Stimulated activated naive CD8-positive, alpha-beta T cell treated with anti-CD3 and anti-CD28 coated beads, Interleukin-15, amount 100 ng/mL, for 72 hours (primary cell): ENCODE measurements around the gene DCX.

ENCODE experiments used
- ATAC-seq: fragments of 150-1000 bp; cut with Tn5 transposase; 2 replicates; pipeline ENCODE4 v1.10.0; 2021; ENCODE audit warnings: mild to moderate bottlenecking, moderate library complexity
- DNase-seq, 2 donors: peaks; one replicate each; pipeline ENCODE4 v3.0.0; 2021 to 2022
- H3K27ac Mint-ChIP-seq, 2 donors: one replicate each; pipeline ENCODE4 v1.8.0; 2022; ENCODE audit warnings: mild to moderate bottlenecking in 2 of 2, mixed read lengths in 2 of 2, moderate library complexity in 2 of 2
- H3K27me3 Mint-ChIP-seq: one replicate; pipeline ENCODE4 v1.8.0; 2022; ENCODE audit warnings: mixed read lengths
- H3K4me1 Mint-ChIP-seq: one replicate; pipeline ENCODE4 v1.8.0; 2022; ENCODE audit warnings: mild to moderate bottlenecking, mixed read lengths
- H3K4me3 Mint-ChIP-seq, 2 donors: one replicate each; pipeline ENCODE4 v1.8.0; 2022; ENCODE audit warnings: mild to moderate bottlenecking in 2 of 2, mixed read lengths in 2 of 2, moderate library complexity in 1 of 2
- H3K9me3 Mint-ChIP-seq, 2 donors: one replicate each; pipeline ENCODE4 v1.8.0; 2022; ENCODE audit warnings: mixed read lengths in 2 of 2

The DCX gene

DNA sequence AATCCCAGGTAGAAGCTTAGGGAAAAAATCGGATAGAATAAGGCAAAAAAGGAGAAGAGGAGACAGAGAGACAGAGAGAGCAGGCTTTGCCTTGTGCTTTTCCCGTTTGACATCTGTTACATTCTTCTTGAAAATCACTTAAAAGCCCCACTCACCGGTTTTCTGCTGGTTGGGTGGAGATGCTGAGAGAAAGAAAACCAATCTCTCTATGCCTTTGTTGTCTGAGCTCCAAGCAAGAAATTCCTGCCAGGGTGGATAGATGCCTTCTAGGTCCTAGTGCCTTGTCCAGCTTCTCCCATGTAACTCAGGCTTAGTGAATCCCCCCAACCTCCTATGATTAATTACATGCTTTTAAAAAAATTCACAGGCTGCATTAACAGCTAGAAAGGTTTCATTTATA is at the start of gene DCX:
Gene DCX (minus strand): TSS at position 210 of the 400 bp plus-strand sequence. CDS start 1,794 bp downstream, outside the sequence.
- ATAC-seq (no peak), DNase-seq (no peak)
- Mint-ChIP-seq H3K4me3 (no peak within 1 kb of the TSS), H3K27me3 (peaks cover 18% of the 10 kb centered on the region), H3K27ac (no peak within 1 kb of the TSS), H3K9me3 (no peaks in the 10 kb centered on the region), H3K4me1 (no peaks in the 10 kb centered on the region)

DNA sequence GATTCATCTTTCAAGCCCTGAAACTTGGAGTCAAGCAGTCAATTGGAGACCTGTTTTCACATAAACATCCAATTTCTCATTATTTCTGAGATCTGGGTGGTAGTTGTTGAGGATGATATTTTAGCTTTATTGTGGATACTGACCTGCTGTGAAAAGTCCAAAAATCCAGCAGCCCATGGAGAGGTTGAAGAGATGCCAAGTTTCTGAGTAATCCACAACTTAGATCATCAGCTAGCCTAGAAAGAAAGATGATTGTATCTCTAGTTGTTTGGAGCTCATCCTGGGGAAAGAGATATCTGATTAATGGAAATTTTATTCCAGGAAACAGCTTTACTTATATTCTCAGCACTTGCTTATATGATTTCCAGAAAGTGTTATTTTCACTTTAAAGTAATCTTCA is 48.6 kb upstream of the DCX start:
- H3K4me3 Mint-ChIP-seq, result no peak overlapping the region
- no peaks in the 10 kb centered on the region for H3K27me3 Mint-ChIP-seq
- H3K27ac Mint-ChIP-seq, result no peak overlapping the region
- no peaks in the 10 kb centered on the region for H3K9me3 Mint-ChIP-seq
- ATAC-seq (no peak), DNase-seq (no peak)
- H3K4me1 Mint-ChIP-seq, result no peaks in the 10 kb centered on the region

DNA sequence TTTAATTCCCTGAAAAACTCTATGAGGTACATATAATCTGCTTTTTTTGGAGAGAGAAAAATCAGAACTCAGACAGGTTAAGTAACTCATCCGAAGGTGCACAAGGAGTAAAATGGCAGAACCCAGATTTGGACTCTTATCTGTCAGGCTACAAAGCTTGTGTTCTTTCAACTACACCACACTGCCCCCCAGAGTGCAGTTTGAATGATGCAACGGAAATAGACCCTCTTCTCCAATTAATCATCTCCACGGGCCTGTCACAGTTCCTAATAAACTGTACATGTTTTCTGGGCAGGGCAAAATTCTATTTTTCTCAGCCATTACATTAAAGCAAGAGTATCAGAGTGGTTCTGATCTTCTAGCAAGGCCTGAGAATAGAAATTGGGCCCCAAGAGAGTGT is 35.3 kb upstream of the DCX start:
- Mint-ChIP-seq H3K9me3 (no peaks in the 10 kb centered on the region), H3K4me1 (no peaks in the 10 kb centered on the region), H3K27me3 (no peaks in the 10 kb centered on the region), H3K4me3 (no peak overlapping the region), H3K27ac (no peak overlapping the region)
- DNase-seq, result peak in 1 of 2 donors; percentile 7
- no peak for ATAC-seq

DNA sequence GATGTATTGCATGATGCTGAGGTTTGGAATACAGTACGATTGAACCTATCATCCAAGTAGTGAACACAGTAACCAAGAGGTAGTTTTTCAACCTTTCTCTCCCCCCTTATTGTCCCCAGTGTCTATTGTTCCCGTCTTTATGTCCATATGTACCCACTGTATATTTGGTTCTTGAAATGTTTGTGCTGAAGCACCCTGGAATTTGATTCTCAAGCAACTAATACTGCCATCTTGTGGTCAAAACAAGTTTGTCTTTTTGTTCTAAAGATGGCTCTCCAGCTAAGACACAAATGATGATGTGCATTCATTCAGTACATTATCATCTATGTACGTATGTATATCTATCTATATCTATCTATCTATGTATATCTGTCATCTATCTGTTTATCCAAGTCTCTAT is 33.5 kb upstream of the DCX start:
- Mint-ChIP-seq H3K27me3 (no peaks in the 10 kb centered on the region), H3K4me3 (no peak overlapping the region), H3K27ac (no peak overlapping the region), H3K9me3 (no peaks in the 10 kb centered on the region), H3K4me1 (no peaks in the 10 kb centered on the region)
- ATAC-seq (no peak), DNase-seq (peak in 1 of 2 donors; percentile 0)

DNA sequence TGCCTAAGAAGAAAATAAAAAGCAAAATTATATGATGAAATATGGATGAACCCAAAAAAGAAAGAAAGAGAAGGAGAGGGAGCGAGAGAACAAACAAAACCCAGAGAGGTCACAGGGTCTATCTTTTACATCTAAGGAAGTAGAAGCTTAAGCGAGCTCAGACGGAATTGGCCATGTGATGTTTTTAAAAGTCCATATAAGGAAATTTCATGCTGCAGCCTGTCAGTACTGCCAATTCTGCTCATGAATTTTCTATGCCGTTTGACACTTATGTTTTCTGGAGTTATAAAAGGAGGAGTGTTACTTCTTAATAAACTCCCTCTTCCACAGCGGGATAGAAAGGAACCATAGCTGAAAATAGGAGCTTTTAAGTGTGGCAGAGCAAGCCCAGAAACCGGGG is 32.9 kb upstream of the DCX start:
- H3K27me3 Mint-ChIP-seq, result peaks cover 2% of the 10 kb centered on the region
- no peak overlapping the region for H3K4me3 Mint-ChIP-seq
- no peaks in the 10 kb centered on the region for H3K4me1 Mint-ChIP-seq
- ATAC-seq (no peak), DNase-seq (no peak)
- no peak overlapping the region for H3K27ac Mint-ChIP-seq
- H3K9me3 Mint-ChIP-seq, result no peaks in the 10 kb centered on the region

DNA sequence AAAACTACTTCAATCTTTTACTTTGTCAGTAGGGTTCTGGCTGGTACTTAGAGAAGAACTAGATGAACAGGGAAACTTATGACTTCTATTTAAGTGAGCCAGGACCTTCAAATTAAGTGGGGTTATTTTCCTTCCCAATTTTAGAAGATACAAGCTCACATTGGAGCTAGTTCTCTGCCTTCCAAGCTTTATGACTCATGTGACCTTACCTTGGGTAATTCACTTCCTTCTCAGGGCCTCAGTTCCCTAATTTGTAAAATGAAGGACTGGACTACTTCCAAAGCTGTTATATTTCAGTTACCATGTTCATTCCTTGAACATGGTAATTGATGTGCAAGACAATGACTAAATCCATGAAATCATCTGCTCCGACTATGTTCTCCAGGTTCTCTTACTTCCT is 32.0 kb upstream of the DCX start:
- no peaks in the 10 kb centered on the region for H3K9me3 Mint-ChIP-seq
- no peak overlapping the region for H3K4me3 Mint-ChIP-seq
- H3K4me1 Mint-ChIP-seq, result no peaks in the 10 kb centered on the region
- ATAC-seq (no peak), DNase-seq (no peak)
- H3K27me3 Mint-ChIP-seq, result peaks cover 10% of the 10 kb centered on the region
- no peak overlapping the region for H3K27ac Mint-ChIP-seq

DNA sequence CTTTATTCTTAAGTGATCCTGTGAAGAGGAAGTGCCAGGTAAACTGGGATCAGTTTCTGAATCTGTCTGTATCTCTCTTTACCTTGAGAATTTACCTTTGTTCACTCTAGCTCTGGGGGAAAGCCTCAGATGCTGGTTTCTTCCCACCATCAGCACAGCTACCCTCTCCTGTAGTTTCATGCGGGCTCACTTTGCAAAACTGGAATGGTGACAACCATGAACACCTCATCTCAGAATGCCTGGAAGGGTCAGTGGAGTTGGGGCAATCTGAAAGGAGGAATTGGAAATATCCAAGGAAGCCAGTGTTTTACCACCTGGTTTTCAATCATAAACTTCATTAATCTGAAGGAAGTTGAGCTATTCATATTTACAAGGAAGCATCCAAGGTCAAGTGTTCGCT is 30.8 kb upstream of the DCX start:
- Mint-ChIP-seq H3K4me3 (no peak overlapping the region), H3K27ac (no peak overlapping the region), H3K9me3 (no peaks in the 10 kb centered on the region), H3K4me1 (no peaks in the 10 kb centered on the region), H3K27me3 (peaks cover 10% of the 10 kb centered on the region)
- ATAC-seq, result no peak
- no peak for DNase-seq

DNA sequence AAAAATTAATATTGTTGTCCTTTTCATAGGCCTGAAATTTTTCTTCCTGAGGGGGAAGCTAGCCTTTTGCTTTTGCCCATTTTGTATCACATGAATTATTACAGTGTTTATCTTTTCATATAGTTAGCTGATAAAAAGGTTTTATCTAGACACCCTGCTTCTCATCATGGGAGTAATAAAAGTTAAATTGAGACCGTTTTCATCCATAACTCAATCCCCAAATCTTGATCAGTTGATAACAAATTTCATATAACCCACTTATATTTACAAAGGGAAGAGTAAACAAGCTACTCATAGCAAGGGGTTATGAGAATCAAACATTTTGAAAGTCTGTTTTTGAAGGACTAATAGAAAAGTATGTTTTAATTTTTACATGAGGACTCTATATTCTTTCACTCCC is 23.5 kb upstream of the DCX start:
- no peak overlapping the region for H3K4me3 Mint-ChIP-seq
- no peak for ATAC-seq
- no peak overlapping the region for H3K27ac Mint-ChIP-seq
- peaks cover 10% of the 10 kb centered on the region for H3K27me3 Mint-ChIP-seq
- no peaks in the 10 kb centered on the region for H3K4me1 Mint-ChIP-seq
- peaks cover 0 to 3% of the 10 kb centered on the region in 2 donors for H3K9me3 Mint-ChIP-seq
- DNase-seq, result no peak

DNA sequence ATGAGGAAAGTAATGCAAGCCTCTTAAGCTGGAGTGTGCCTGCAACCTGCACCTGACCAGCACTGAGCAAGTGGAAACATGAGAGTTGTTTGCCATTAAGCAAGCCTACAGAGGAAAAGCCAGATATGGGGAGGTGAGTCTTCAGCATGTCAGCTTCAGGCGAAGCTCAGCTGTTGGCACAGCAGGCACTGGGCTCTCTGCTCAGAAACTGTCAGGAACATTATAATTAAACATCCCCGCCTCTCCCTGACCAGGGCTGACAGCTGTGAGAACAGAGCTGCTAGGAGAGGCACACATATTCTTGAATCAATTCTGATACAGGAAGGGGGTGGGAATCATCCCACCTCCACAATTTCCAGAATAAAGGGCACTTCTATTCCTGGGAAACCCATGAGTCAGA is 19.0 kb upstream of the DCX start:
- Mint-ChIP-seq H3K27ac (no peak overlapping the region), H3K4me3 (no peak overlapping the region), H3K27me3 (no peaks in the 10 kb centered on the region), H3K9me3 (peaks cover 0 to 7% of the 10 kb centered on the region in 2 donors), H3K4me1 (no peaks in the 10 kb centered on the region)
- DNase-seq (no peak), ATAC-seq (no peak)

DNA sequence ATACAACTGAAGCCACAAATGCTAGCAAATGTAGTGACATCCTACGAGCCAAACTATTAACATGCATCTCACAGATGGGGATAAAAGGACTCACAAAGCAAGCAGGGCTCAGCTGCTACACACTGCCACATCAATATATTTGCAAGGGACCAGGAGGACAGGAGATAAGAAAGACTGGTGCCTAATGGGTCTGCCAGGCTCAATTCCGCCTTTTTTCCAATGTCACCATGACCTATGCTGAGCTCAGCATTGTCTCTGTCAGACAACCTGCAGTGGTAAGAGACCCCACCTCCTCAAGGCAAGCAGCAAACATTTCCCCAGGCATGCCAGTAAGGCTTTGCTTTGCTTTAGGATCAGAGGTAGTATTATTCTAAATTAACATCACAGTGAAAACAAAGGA is 435 bp downstream of the DCX start:
- no peak for DNase-seq
- no peak for ATAC-seq
- Mint-ChIP-seq H3K9me3 (no peaks in the 10 kb centered on the region), H3K4me1 (no peaks in the 10 kb centered on the region), H3K27me3 (peaks cover 18% of the 10 kb centered on the region), H3K4me3 (no peak overlapping the region), H3K27ac (no peak overlapping the region)

DNA sequence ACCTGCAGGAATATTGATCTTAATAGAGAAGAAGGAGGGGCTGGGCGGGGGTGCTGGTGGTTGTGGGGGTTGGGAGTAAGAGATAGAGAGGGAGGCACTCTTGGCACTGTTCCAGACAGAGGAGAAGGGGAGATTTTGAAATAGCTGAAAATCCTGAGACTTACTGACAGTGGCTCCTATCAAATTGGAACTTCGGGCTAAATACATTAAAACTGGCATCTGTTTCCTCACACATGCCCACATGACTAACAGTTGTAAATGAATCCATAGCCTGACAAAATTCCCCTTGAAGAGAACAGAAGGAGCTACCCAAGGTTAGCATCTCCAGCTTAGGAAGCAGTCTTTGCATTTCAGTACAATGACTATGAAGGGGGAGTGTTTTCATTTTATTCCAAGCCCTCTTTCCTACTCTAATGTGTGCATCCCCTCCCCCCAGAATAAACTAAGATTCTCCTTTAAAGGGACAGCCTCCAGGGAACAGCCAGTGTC is 1.4 kb downstream of the DCX start:
- no peak overlapping the region for H3K4me3 Mint-ChIP-seq
- ATAC-seq, result no peak

DNA sequence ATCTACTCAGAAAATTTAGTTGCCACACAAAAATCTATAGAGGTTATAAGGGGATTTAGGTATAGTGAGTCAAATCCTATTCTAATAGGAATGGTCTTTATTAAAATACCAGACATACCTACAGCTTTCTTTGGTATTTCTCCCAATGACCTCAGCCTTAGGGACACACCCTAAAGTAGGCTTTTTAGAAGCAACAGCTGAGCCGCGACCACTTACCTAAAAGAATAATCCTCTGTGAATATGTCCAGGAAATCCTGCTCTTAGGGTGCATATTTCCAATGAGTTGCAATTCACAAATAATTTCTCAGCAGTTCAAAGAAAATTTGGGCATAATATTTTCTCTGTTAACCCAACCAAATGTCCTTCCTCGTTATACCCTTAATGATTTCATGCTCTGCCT is 2.7 kb downstream of the DCX start:
- Mint-ChIP-seq H3K4me3 (no peak overlapping the region), H3K9me3 (no peaks in the 10 kb centered on the region), H3K27ac (no peak overlapping the region), H3K27me3 (peaks cover 18% of the 10 kb centered on the region), H3K4me1 (no peaks in the 10 kb centered on the region)
- no peak for DNase-seq
- no peak for ATAC-seq

More for the DNA sequence above, 1.4 kb downstream of the DCX start:
- Mint-ChIP-seq H3K9me3 (no peaks in the 10 kb centered on the region), H3K27me3 (peaks cover 18% of the 10 kb centered on the region), H3K4me1 (no peaks in the 10 kb centered on the region), H3K27ac (no peak overlapping the region)
- DNase-seq, result no peak

DNA sequence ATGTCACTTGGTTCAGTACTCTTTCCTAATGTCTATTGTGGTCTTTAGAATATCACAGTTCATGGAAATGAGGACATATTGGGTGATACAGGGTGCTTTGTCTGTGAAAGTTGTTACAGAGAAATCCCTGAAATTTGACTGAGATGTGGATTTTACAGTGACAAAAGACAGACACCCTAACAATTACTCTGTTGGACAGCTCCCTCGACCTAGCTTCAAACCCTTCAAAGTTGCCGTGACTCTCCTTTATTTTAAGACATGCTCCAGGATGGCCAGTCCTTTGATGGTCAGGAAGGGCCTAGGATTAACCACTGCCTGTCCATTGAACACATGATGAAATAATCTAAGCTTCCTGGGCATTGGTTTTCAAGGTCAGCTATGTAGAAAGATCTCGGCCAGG is 4.0 kb downstream of the DCX start:
- DNase-seq (no peak), ATAC-seq (no peak)
- no peak overlapping the region for H3K4me3 Mint-ChIP-seq
- H3K27ac Mint-ChIP-seq, result no peak overlapping the region
- H3K4me1 Mint-ChIP-seq, result no peaks in the 10 kb centered on the region
- no peaks in the 10 kb centered on the region for H3K9me3 Mint-ChIP-seq
- H3K27me3 Mint-ChIP-seq, result peaks cover 18% of the 10 kb centered on the region

DNA sequence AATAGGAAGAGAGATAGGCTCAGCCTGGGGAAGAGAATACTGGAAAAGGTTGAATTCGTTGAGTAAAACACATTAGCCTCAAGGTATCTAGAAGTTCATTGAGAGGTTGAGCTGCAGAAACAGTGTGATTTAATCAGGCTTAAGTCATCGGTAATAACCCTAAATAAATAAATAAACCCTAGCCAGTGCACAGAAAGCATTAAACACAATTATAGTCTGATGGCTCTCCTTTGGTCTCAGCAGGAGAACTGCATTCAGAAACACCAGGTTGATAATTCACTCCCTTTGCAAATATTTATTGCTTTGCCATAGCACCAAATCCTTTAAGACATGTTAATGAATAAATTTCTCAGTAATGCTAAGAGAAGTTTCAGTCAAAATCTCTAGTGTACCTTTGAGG is 9.6 kb downstream of the DCX start:
- Mint-ChIP-seq H3K4me3 (no peak overlapping the region), H3K9me3 (no peaks in the 10 kb centered on the region), H3K27ac (no peak overlapping the region), H3K4me1 (no peaks in the 10 kb centered on the region), H3K27me3 (no peaks in the 10 kb centered on the region)
- no peak for DNase-seq
- no peak for ATAC-seq

DNA sequence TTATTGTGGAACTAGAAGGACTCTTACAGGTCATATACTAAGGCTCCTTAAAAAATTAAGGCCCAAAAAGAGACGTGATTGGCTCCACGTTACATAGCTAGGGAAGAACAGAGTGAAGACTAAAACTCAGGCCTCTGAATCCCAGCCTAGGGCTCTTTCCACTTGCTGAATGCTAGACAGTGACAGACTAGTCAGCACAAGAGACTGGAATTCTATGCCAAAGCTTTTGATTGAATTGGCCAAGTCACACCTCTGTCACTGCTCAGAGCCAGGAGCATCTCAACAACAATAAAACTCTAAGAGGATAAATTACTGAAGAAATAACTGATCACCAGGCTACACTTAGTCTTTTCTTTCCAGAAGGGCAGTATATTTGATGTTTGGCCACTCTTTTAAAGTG is 16.8 kb downstream of the DCX start:
- Mint-ChIP-seq H3K4me1 (no peaks in the 10 kb centered on the region), H3K9me3 (no peaks in the 10 kb centered on the region), H3K27ac (no peak overlapping the region), H3K4me3 (no peak overlapping the region), H3K27me3 (no peaks in the 10 kb centered on the region)
- DNase-seq, result no peak
- no peak for ATAC-seq

DNA sequence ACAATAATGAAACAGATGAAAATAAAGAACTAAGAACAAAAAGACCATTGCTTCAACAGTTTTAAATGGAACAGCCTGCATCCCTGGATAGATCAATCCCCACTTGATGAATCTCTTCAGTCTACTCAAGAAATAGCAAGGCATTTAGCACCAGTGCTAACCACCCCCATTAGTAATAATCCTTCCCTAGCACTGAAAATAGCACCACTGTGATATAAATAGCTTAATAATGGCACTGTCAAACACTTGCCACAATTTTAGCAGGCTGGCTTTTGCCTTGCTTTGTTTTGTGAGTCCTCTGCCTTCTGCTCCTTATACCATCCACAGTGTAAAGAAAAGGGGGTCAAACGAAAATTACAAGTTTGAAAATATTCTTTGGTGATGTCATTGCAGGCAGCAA is 17.4 kb downstream of the DCX start:
- H3K27ac Mint-ChIP-seq, result no peak overlapping the region
- ATAC-seq (no peak), DNase-seq (no peak)
- no peaks in the 10 kb centered on the region for H3K4me1 Mint-ChIP-seq
- H3K4me3 Mint-ChIP-seq, result no peak overlapping the region
- no peaks in the 10 kb centered on the region for H3K9me3 Mint-ChIP-seq
- H3K27me3 Mint-ChIP-seq, result no peaks in the 10 kb centered on the region

DNA sequence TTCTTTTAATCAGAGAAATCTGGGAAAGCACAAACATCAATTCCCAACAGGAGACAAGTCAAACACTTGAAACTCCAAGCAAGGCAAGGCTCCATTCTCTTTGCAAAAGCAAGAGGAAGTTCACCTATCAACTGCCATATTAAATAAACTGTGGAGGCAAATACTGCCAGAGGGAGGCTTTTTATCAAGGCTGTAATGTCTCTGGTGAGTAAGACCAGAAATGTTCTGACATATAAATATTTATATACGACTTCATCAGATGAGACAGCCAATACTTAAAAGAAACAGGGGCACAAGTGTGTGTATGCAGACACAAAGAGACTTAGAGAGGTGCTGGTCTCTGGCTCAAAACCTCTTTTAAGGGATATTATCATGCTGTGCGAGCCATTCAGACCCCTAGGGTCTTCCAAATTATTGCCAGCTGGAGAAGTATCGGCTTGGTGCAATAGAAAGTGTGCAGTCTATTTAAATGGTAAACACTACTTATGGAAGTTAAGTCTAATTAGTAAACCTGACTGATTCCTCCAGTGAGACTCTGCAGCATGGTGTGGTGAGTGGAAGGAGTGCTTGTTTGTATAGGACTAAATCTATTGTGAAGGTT is 24.4 kb downstream of the DCX start:
- ATAC-seq (no peak), DNase-seq (no peak)
- H3K27me3 Mint-ChIP-seq, result no peaks in the 10 kb centered on the region
- no peak overlapping the region for H3K27ac Mint-ChIP-seq
- H3K4me3 Mint-ChIP-seq, result no peak overlapping the region
- no peaks in the 10 kb centered on the region for H3K9me3 Mint-ChIP-seq
- no peaks in the 10 kb centered on the region for H3K4me1 Mint-ChIP-seq
